ENCODE data around the gene MEF2B.
"Not testable (repeated sequence)": the region's sequence is repeated elsewhere in the genome, so short reads cannot be mapped to it uniquely, and the experiment has no call there.

The MEF2B gene

GRCh38 chr19:19192910-19193423, 22.9 kb upstream of the MEF2B start:
- DNase-seq, result no peak

GRCh38 chr19:19192078-19192882, 22.2 kb upstream of the MEF2B start, which contains the start of the genes BORCS8 and RFXANK:
TSS of gene BORCS8 (minus strand) at chr19:19192152. CDS start at chr19:19192117, 35 bp downstream.
TSS of gene RFXANK (plus strand) at chr19:19192258. CDS start at chr19:19193947, 1,689 bp downstream.
- DNase-seq, result peak; percentile 99 to 100

DNA sequence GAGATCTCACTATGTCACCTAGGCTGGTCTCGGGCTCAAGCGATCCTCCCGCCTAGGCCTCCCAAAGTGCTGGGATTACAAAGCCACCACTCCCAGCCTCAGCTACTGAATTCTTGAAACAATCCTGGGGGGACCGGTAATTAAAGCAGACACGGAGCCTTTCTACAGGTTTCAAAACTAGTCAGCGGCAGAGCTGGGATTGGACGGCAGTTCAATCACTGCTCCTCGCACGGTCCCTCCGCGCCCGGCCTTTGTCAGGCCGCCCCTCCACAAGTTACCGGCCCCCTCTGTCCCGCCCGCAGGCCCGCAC, 21.7 kb upstream of the MEF2B start:
- no peak for DNase-seq

GRCh38 chr19:19186742-19187141, 16.7 kb upstream of the MEF2B start:
- DNase-seq, result no peak

- DNase-seq, result peak; percentile 63 to 64
Measured at GRCh38 chr19:19185853-19186740, 16.0 kb upstream of the MEF2B start.

GRCh38 chr19:19181488-19181998, 11.5 kb upstream of the MEF2B start:
- no peak for DNase-seq

GRCh38 chr19:19179548-19180441, 9.7 kb upstream of the MEF2B start:
- DNase-seq, result no peak

DNA sequence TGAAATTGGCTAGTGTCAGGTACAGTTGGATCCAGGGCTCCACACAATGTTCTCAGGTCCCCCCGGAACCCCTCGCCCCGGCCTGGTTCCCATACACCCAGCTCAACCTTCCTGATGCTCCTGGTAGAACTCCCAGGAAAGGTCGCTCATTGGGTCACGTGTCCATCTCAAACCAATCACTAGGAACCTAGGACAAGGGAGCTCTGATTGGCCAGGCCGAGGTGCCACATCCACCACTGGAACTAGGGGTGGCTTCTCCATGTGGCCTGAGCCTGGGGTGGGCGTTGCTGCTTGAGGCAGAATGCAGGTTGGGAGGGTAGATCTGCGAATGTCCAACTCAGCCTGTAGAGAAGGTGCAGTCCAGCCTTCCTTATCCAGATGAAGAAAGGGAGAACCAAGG, 6.9 kb upstream of the MEF2B start:
- DNase-seq, result no peak

GRCh38 chr19:19173243-19173642, 3.2 kb upstream of the MEF2B start:
- DNase-seq, result not testable (repeated sequence)

GRCh38 chr19:19171821-19172532, 1.9 kb upstream of the MEF2B start:
- no peak for DNase-seq

GRCh38 chr19:19170873-19171672, 1.0 kb upstream of the MEF2B start:
- DNase-seq, result no peak

DNA sequence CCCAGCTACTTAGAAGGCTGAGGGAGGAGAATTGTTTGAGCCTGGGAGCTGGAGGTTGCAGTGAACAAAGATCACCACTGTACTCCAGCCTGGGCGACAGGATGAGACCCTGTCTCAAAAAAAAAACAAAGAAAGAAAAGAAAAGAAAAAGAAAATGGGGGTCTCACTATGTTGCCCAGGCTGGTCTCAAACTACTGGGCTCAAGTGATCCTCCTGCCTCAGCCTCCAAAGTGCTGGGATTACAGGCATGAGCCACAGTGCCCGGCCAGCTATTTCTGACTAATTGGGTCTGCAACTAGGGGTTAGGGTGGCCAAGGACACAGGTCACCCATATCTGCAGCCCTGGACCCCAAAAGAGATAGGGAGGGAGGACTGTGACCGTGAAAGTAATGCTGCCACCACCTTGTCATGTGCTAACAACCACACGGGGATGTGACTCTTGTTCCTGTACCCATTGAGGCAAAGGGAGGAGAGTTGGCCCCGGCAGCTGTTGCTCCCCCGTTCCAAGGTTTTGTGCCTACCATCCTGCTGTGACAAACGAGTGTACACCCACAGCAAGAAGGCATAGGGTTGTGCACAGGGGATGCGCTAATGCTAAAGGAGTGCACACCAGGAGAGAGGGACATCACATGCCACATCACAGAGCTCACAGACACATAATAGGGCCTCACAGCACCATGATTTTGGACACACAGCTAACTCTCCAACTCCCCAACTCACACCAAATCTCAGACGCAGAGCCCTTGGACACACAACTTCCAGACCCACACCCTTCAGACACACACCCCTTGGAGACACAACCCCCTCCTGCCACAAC, 619 bp downstream of the MEF2B start:
- DNase-seq, result no peak

DNA sequence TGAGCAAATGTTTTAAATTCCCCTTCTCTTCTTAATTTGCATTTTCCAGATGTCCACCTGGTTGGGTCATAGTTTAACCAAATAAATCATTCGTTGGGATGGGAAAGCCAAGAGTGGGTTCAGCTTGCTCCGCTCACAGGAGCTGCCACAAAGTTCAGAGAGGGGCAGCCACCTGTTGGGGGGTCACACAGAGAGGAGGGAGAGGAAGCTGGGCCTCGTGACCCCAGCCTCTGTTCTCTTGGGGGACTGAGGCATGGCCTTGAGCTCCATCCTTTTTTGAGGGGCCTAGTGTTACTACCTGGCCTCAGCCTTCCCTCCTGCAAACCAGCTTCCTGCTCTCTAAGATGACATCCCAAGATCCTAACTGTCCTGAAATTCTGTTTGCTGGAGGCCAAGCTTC, 2.5 kb downstream of the MEF2B start:
- no peak for DNase-seq

DNA sequence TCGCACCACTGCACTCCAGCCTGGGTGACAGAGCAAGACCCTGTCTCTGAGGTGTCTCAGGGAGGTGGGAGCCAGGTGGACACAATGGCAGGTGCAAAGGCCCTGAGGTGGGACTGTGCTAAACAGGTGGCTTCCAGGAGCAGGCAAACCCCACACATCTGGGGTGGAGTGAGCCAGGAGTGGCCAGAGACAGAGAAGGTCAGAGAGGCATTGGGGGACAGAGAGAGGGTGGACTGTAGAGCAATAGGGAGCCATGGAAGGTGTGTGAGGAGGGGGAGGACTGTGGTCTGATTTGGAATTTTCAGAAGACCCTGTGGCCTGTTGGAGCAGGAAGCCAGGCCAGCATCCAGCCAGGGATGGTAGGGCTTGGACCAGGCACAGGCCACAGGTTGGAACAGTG, 4.7 kb downstream of the MEF2B start:
- no peak for DNase-seq

DNA sequence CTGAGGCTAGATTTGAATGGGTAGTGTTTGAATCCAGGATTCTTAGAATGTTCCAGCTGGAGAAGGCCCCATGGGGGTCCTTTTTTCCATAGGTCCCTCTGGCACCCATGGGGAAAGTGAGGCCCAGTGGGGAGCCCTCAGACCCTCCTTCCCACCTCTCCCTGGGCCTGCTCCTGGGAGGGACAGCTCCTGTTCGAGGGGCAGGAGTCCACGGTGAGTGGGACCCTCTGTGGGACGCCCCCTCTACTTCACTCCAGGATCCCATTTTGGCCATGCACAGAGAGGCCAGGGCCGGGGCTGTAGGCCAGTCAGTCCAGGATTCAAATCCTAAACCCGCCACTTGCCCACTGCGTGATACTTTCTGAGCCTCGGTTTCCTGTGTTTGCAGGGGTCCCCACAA, 7.6 kb downstream of the MEF2B start:
- DNase-seq, result no peak

- no peak for DNase-seq
Measured at GRCh38 chr19:19160461-19161035, 9.5 kb downstream of the MEF2B start.

GRCh38 chr19:19159534-19159933, 10.5 kb downstream of the MEF2B start:
- no peak for DNase-seq

GRCh38 chr19:19157808-19158207, 12.3 kb downstream of the MEF2B start:
- DNase-seq, result no peak

- no peak for DNase-seq
Measured at GRCh38 chr19:19155495-19156219, 14.4 kb downstream of the MEF2B start.
